Fibroblast of gingiva (primary cell): Measurements from ENCODE around the gene NGFR.

ENCODE experiments used
- DNase-seq: peaks from one replicate; pipeline ENCODE4 v3.0.0-alpha.2; 2011; ENCODE audit warnings: low read depth

Gene NGFR

DNA sequence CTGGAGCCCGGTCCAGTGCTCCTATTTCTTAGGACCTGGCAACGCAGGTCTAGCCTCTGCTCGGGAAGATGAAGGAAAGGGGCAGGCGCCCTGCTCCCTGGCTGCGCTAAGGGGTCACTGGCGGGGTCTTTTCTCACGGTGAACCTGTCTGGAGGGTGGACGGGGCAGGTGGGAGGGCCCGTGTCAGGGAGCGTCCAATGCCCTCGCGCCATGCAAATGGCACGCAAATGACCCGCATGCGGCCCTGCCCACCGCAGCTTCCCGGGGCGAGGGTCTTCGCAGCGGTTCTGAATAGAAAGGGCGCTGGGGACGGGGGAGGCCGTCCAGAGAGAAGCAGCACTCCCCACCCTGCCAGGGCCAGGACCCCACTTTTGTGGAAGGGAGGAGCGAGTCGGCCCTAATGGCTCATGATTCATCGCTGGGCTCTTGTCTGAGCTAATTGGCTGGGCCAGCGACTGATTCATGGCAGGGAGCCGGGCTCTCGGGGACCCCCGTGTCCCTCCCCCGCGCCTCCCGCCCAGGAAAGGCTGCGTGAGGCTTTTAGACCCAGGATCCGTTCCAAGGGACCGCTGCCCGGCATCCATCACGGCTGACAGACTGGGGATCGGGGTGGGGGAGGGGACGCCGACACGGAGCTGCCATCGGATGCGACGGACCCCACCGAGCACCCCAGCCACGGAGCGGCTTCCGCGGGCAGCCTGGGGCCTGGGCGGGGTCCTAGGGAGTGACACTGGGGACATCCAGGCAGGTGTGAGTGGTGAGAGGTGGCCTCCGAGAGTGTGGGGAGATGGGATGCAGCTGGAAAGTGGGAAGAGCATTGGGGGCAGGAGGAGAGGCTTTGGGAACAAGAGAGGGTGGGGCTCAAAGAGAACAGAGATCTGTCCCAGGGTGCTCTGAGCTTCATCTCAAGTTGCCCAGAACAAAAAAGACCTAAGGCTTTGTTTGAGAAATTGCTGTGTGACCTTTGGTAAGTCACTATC, 25.0 kb upstream of the NGFR start:
- no peak for DNase-seq

DNA sequence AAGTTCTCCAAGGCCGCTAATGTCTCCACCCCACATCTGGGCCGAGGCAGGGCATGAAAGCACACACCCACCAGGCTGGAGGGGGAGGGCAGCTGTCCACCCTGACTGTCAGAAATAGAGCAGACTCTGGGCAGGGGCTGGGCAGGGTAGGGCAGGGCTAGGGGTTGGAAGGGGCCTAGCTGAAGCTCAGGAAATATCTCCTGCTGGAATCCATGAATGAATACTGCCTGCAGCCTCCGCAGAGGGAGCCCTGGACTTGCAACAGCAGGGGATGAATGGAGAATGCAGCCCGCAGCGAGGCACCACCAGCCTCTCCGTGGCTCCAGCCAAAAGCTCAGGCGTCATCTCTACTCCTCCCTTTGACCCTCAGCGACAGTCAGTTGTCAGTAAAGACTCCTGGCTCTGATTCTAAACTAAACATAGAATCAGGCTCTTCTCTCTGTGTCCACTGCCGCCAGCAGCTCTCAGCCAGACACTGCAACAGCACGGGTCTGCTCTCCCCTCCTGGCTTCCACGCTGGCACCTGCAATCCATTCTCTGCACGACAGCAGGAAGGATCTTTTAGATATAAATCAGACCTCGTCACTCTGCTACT, 23.9 kb upstream of the NGFR start:
- DNase-seq, result no peak

DNA sequence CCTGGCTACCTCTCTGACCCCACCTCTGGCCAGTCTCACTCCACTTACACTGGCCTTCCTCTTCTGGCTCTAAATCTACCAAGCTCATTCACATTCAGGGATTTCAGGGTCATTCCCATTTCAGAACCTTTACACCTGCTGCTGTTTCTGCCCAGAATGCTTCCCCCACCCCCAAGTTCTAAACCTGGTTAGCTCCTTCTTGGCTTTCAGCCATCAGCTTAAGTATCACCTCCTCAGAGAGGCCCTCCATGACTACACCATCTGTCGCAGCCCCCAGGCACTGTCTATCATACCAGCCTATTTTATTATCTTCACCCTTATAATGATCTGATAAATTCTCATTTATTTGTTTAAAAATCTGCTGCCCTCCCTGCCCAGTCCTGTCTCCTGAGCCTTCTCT, 23.3 kb upstream of the NGFR start:
- DNase-seq, result no peak

DNA sequence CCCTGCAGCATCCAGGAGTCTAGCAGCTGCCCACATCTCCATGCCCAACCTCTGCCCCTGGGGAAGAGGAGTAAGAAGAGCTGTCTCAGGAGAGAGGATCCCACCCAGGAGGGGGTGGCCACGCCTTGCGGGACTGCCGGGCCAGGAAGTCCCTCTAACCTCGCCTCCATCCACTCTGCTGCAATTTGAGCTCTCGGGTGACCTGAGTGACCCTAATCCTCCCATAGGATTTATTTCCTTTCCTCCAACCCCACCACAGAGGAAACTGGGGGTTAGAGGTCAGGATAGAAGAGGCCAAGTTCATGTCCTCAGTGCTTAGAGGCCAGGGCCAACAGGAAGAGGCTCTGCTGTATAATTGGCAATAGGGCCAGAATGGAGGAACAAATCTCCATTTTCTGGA, 22.6 kb upstream of the NGFR start:
- DNase-seq, result no peak

DNA sequence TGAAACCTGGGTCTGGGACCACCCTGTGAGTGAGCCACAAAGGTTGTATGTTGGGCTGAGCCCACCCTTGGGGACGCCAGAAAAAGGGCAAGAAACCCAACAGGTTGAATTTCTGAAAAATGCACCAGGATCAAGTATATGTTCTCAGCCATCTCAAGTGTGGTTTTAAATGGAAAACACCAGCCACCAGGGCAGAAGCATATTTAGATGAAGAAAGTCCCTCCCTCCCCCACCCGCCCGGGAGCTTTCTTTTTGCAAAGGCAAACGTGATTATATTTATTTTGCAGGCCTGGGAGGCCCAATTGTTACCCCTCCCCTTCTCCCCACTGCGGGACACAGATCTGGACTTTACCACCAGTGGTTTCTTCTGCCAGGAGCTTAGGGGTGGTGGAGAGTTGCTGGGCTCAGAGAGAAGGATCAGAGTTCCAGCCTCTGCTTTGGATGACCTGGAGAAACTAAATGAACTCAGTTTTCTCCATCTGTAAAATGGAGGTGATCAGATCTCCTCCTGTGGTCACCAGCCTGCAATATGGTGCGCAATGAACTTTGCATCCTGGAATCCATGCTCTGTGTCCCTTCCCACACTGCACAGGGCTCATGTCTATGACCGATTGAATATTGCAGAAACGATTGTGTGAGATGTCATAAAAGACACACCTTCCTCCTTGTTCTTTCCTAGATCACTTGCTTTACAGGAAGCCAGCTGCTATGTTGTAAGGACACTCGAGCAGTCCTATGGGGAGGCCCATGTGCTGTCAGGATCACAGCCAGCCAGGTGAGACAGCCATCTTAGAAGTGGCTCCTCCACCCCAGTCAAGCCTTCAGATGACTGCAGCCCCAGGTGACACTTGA, 21.0 kb upstream of the NGFR start:
- no peak for DNase-seq

DNA sequence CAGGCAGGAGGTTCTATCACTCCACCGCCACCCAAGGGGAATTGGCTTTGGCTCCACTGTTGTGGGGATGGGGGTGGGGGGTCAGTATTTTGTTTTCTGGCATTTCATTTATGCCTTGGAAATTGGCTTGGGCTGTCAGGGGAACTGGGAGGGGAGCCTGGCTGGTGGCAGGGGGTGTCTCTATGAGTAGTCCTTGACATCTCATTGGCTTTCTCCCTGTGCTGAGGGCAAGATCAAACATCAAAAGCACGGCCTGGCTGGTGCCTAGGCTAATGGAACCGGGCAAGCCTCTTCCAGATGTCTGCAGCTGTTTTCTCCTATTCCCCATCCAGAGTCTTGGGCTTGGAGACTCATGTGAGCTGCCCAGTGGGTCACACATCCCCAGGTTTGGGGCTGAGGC, 17.4 kb upstream of the NGFR start:
- DNase-seq, result no peak

DNA sequence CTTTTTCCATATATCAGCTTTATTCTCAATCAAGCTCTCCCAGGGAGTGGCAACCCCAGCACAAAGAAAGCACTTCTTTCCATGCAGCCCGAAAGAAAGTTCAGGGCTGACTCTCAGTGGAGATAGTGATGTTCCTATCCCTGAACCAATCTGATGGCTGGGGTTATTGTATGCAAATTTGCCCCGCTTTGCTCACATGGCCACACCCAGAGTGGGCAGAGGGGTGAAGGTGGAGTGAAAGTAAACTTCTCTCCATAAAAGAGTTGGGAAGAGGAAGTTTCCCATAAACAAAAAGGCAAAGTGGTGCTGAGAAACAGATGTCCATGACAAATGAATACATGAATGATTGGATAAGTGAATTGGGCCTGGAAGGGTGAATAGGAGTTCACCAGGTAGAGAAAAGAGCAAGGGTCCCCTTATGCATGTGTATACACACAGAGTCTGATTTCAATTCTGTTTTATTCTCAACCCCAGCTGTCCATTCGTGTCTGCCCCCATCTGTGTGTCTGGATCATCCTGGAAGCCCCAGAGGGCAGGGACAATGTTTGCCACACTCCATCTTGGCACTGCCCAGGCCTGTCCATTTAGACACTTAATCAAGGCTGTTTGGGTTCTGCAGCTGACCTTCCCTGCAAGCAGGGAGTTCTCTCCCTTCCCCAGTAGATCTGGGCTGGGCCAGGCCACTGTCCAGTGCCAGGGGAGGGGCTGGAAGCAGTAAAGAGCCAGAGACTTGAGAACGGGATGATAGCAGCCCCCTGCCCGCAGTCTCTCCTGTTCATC, 14.1 kb upstream of the NGFR start:
- no peak for DNase-seq

DNA sequence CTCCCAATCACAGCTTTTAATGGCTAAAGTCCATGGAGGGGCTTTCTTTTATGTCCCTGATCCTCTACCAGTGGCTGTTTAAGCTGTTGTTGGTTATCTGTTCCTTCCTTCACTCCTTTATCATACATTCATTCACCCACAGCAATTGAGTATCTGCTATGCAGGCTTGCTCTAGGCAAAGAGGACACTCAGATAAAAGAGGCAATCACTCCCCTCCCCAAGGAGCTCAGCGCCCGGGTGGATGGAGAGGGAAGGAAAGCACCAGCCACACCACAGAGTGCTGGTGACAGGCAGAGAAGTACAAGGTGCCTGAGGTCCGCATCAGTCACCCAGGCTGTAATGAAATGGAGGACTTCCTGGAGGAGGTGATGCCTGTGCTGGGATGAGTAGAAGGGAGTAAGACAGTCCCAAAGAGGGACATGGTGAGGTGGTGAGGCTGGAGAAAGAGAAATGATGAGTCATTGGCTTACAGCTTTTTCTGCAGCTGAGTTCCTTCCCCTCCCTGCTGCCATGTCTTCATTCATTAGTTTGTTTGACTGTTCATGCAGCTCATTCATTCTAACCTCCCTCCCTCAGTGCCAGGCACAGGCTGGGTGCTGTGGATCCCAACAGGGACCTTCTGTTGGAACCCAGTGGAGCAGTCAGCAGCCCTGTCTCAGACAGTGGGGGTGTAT, 12.8 kb upstream of the NGFR start:
- no peak for DNase-seq

DNA sequence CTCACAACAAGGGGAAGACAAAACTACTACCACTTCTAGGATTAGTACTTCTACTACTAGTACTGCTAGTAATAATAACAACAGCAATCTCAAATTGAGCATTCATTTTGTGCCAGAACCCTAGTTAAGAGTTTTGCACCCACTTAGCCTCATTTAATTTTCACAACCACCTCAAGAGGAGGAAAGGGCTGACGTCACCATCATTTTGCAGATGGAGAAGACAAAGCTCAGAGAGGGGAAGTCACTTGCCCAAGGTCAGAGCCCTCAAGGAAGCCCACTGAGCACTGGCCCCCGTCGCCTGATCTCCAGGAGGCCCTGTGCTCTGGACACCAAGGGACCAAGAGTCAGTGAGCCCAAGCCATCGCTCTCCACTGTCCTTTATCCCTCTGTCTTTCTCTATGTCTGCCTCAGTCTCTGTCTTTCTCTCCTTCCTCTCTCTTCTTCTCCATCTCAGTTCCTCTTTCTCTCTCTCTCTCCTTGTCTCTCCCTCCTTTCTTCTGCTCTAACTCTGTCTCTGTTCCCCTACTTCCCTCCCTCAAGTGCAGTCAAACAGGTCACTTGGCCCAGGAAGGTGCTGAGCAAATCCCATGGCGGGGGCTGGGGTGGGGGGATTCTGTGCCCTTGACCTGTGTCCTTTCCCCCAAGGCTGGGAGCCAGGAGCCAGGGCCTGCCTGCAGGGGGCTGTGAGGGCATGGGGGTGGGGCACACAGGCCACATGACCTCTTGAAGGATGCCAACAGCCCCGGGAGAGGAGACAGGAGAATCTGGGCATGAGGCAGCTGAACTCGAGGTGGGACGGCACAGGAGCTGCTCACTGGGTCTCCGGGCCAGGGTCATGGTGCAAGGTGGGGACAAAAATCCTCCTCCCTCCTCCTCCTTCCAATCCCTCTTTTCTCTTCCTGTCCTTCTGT, 11.2 kb upstream of the NGFR start:
- DNase-seq, result no peak

DNA sequence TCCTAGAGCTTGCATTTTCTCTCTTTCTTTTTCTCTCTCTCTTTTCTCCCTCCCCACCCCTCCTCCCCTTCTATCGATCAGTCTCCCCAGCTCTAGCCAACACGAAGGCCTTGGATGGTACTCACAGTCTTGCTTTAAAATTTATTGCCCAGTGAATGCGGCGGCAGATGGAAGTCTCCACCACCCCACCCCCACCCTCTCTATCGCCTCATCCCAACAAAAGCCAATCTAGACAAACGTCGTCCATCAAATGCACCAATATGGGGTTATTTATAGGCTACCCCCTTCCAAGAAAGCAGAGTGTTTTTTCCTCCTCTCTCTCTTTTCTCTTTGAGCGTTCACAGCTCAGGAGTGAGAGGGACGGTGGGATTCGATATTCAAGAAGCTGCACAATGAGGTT, 10.5 kb upstream of the NGFR start:
- DNase-seq, result no peak

DNA sequence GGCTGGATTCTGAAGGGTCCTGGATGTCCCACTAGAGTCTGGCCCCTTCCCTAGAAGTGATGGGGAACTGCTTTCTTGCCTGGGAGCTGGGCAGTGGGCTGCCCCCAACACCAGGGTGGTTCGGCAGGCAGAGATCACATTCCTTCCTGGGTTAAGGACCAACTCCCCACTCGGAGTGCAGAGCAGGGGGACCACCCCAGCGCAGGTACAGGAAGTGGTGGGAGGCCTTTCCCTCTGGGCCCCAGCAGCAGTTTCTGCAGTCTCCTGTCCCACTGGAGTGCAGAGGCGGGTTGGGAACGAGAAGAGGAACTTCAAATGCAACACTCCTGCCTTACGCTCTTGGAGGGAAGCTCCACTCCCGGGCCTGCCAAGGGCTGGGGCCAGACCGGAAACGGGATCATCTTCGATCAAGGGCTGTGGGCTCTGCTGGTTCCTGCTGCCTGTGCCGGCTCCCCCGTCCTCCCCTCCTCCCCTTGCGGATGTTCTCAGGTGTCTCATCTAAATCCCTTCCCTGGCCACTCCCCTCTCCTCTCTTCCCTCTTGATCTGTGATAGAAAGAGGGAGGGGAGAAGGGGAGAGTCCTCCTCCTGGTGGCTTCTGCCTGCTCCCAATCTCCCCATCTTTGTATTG, 9.0 kb upstream of the NGFR start:
- DNase-seq, result no peak

DNA sequence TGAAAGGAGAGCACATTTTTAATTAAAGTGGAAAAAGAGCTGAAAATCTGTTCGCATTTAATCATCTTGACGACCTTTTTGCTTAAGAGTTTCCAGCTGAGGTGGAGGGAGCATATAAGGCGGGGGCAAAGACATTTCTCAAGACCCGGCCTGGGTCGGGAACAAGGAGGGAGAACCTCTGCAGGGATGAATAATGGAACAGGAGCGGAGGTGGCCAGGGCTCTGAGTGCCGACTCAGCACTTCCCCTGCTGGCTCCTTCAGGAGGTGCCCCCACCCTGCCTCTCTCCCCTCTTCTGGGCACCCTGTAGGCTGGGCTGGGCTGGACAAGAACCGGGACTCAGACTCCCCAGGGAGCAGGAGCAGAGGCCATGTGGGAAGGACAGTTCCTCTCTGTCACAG, 7.9 kb upstream of the NGFR start:
- DNase-seq, result no peak

DNA sequence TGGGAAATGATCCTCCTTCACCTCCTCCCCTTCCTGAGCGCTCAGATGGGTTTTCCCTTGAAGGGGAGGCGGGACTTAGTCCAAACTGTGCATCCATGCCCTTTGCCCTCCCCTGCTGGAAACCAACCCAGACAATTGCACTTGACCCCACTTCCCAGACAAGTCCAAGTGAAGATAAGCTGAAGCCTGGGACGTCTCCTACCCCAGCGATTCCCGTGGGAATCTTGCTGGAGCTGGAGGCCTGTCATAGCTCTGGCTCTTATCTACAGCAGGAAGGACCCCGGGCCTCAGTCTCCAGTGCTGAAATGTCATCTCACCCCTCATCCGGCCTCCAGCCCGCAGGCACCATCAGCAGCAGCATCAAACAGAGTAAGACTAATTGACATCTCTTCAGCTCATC, 6.5 kb upstream of the NGFR start:
- DNase-seq, result no peak

DNA sequence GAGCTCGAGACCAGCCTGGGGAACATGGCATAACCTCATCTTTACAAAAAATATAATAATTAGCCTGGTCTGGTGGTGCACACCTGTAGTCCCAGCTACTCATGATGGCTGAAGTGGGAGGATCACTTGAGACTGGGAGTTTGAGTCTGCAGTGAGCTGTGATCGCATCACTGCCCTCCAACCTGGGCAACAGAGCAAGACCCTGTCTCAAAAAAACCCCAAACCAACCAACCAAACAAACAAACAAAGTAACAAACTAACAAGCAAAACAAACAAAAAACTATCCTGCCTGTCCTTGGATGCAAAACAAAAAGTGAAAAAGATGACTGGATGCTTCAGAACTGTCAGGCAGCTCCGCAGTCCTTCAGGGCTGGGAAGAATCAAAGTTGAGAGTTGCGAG, 5.7 kb upstream of the NGFR start:
- DNase-seq, result no peak

DNA sequence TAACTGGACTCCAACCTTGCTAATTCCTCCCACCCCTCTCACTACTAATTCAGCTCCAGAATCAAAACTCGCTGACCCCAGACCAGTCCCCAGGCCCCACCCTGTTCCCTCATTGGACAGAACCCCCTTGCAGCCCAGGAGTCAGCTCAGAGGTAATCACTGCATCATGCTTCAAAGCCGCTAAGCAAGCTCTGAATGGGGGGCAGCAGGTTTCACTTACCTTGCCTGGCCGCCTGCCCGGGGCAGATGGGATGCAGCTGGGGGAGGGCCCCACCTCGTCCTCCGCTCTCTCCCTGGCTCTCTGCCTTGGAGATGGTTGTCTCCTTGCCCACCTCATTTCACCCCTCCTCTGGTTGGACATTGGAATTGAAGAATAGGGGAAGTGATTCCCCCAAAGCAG, 4.8 kb upstream of the NGFR start:
- DNase-seq, result no peak

DNA sequence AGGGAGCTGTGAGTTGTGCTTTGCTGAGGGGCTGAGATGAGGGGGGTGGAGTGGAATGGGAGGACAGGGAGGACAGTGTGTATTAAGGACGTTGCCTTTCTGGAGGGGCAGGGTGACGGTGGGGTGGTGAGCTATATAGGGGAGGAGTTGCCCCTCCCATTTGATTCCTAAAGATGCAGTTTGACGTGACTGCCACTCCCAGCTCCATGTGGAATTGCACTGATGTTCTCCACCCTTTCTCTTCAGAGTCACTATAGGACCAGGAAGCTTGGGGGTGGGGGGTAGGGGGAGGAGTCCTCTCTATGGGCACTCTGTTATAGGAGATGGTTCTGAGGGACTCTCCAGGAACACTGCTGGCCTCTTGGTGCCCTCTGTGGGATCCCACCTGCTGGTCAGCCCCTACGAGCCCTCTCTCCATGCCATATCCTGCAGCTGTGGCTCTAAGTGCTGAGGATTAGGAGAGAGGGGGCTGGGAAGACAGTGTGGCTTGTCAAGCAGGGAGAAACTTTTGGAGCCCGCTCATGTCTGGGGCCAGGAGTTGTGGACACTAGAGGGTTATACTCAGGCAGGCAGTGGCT, 3.8 kb upstream of the NGFR start:
- no peak for DNase-seq

DNA sequence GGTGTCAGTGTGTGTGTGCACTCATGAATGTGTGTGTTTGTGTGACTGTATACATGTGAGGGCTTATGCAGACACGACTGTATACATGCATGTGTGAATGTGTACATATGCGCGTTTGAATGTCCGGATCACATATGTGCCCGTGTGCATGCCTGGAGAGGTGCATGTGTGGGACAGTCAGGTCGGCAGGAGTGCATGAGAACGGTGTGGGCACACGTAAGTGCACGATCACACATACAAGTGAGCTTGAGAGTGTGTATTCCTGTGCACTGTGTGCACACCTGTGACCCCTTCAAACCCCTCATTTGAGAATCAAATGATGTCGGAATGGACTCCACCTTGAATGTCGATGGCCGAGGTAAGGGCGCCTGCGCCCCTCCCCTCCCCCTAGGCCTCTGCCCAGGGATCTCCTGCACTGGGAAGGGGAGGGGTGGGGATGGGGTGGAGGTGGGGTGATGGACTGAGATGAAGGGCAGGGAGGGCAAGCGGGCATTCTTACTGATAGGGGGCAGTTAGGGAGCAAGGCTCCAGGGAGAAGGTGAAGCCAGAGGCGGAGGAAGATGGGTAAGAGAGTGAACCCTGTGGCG, 601 bp upstream of the NGFR start:
- no peak for DNase-seq

DNA sequence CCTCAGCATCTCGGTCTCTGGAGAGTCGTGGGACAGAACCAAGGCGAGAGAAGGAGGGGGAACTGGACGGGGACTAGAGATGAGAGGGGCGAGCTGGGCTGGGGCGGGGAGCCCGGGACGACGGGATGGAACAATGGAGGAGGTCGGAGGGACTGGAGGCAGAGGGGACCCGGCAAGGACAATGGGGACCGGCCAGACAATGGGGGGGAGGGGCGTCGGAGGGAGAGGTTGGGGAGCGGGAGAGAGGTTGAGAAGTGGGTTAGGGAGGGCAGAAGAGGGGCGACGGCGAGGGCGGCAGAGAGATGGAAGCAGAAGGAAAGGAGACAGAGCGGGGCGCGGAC, 719 bp downstream of the NGFR start:
- no peak for DNase-seq

DNA sequence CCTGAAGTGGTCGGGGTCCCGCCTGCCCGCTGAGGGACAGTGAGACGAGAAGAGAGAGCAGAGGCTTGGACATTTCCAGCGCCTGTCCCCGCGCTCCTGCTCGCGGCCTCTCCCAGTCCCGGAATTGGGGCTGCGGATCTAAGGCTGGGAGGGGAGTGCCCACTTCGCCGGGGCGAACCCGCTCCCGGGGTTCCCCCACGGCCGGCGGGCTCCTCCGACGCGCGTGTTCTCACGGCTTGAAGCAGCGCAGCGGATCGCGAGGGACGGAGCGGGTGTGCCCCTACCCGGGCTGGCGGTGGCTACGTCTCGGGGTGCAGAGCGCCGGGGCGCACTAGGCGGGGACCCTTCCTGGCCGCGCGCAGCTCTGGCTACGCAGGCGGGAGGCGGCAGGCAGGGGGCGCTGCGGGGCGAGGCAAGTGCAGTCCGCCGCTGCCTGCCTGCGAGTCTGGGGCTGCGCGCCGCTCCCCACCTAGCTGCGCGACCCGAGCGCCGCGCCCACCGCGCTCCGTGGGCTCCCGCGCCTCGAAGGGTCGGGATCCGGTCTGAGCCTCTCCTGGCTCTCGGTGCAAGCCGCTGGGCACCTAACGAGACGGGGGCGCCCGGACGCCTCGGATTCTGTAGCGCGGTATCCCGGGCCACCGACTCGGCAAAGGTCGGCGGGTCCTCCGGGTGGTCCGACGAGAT, 1.2 kb downstream of the NGFR start:
- peak; percentile 30 for DNase-seq
